Neutrophil (primary cell): ENCODE measurements around the gene SGK1.

Experiments
- H3K27ac ChIP-seq: fragments of 200-600 bp; sonication (generic); 2 replicates; pipeline ENCODE4 v1.5.1; 2016; ENCODE audit warnings: mild to moderate bottlenecking, moderate library complexity
- H3K27me3 ChIP-seq: fragments of 200-600 bp; sonication (generic); 2 replicates; pipeline ENCODE4 v1.6.0; 2016; ENCODE audit warnings: mild to moderate bottlenecking
- H3K36me3 ChIP-seq: fragments of 200-600 bp; sonication (generic); 2 replicates; pipeline ENCODE4 v1.5.1; 2017
- H3K4me1 ChIP-seq, 2 experiments: fragments of 200-600 bp in 1 of 2; sonication (generic) in 1 of 2; 1 replicate in 1 of 2; 2 replicates in 1 of 2; pipeline versions ENCODE4 v1.5.1 to v1.6.1; 2013 to 2016; ENCODE audit warnings: low read depth in 1 of 2, low read length in 1 of 2, mild to moderate bottlenecking in 1 of 2, moderate library complexity in 1 of 2; ENCODE audit not compliant: control insufficient read depth in 1 of 2, insufficient read depth in 1 of 2
- H3K4me3 ChIP-seq, 2 experiments: fragments of 200-600 bp in 1 of 2; sonication (generic) in 1 of 2; 1 replicate in 1 of 2; 2 replicates in 1 of 2; pipeline ENCODE4 v1.5.1; 2013 to 2016; ENCODE audit warnings: low read depth in 1 of 2, low read length in 1 of 2, mild to moderate bottlenecking in 1 of 2, moderate library complexity in 1 of 2
- H3K9me3 ChIP-seq: fragments of 200-600 bp; sonication (generic); 2 replicates; pipeline ENCODE4 v1.5.1; 2016
- CTCF ChIP-seq: fragments of 200-600 bp; sonication (generic); IDR thresholded peaks from 2 replicates; pipeline ENCODE4 v1.5.1; 2016; ENCODE audit warnings: antibody characterized with exemption

The SGK1 gene

GRCh38 chr6:134249759-134250602 is 67.9 kb downstream of the SGK1 start:
- TF ChIP-seq CTCF: no peak
- Histone ChIP-seq H3K9me3 (no peaks in the 10 kb centered on the region), H3K27me3 (no peaks in the 10 kb centered on the region), H3K36me3 (no peaks in the 10 kb centered on the region), H3K4me3 (no peak overlapping the region), H3K4me1 (peaks cover 18 to 19% of the 10 kb centered on the region in 2 experiments), H3K27ac (no peak overlapping the region)

GRCh38 chr6:134249239-134249758 is 68.6 kb downstream of the SGK1 start:
- H3K27ac ChIP-seq: no peak overlapping the region
- H3K27me3 ChIP-seq: no peaks in the 10 kb centered on the region
- H3K4me3 ChIP-seq: no peak overlapping the region
- peaks cover 18 to 19% of the 10 kb centered on the region in 2 experiments for H3K4me1 ChIP-seq
- H3K36me3 ChIP-seq: no peaks in the 10 kb centered on the region
- H3K9me3 ChIP-seq: no peaks in the 10 kb centered on the region
- TF ChIP-seq CTCF: no peak

- Histone ChIP-seq H3K4me3 (no peak overlapping the region), H3K27me3 (no peaks in the 10 kb centered on the region), H3K4me1 (peaks cover 18 to 19% of the 10 kb centered on the region in 2 experiments), H3K9me3 (no peaks in the 10 kb centered on the region), H3K27ac (peak overlapping the region; percentile 64), H3K36me3 (no peaks in the 10 kb centered on the region)
- TF ChIP-seq CTCF: no peak
Measured at GRCh38 chr6:134247844-134248580, 69.9 kb downstream of the SGK1 start.

GRCh38 chr6:134247231-134247833 is 70.6 kb downstream of the SGK1 start:
- no peaks in the 10 kb centered on the region for H3K27me3 ChIP-seq
- H3K4me1 ChIP-seq: peaks cover 18 to 20% of the 10 kb centered on the region in 2 experiments
- peak overlapping the region; percentile 64 for H3K27ac ChIP-seq
- H3K4me3 ChIP-seq: no peak overlapping the region
- H3K36me3 ChIP-seq: no peaks in the 10 kb centered on the region
- H3K9me3 ChIP-seq: no peaks in the 10 kb centered on the region
- no peak for TF ChIP-seq CTCF

- Histone ChIP-seq H3K4me1 (peaks cover 33 to 35% of the 10 kb centered on the region in 2 experiments), H3K27ac (peak overlapping the region; percentile 64), H3K4me3 (no peak overlapping the region), H3K36me3 (no peaks in the 10 kb centered on the region), H3K9me3 (no peaks in the 10 kb centered on the region), H3K27me3 (no peaks in the 10 kb centered on the region)
- no peak for TF ChIP-seq CTCF
Measured at GRCh38 chr6:134245706-134246105, 72.2 kb downstream of the SGK1 start.
